ENCODE results near the gene OR4X2. TPM values are rescaled to one million over a fixed set of nuclear protein-coding genes. Genes with fewer than 3 reads are reported as not detected.

OR4X2 gene
- polyA plus RNA-seq, 1 donor (not counting 4 experiments of a cell fraction or from before 2014, with no cell fraction given), result not detected

DNA sequence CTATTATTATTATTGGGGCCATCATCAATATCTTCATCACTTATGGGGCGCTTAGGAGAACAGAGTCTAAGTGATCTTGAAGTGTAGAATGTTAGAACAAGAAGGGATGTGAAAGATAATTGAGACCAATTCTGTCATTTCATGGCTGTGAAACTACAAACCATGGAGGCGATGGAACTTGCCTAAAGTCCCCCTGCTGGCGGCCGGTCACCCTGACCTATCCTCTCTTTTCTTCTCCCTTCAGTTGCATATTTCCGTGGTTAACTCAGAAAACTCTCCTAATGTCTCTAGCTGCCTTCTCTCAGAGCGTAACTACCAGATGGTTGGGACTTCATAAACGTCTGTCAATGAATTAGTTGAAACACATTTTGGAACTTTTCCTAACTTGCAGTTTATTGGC lies 34.9 kb upstream of the OR4X2 start:
- H3K27ac ChIP-seq (ENCODE audit: control insufficient read depth, insufficient read depth, low read length), result no peak overlapping the region

GRCh38 chr11:48216510-48216909 lies 28.4 kb upstream of the OR4X2 start, which contains the start of gene OR4B1:
OR4B1 (plus strand) TSS chr11:48216810; CDS start chr11:48216810, 0 bp downstream.
- dilution Hi-C loops (cut with MboI; ENCODE audit: extremely low pct_ligation_motif_present, low sequenced_read_pairs), result no loop called here
- Histone ChIP-seq H3K9me1 (ENCODE audit: control insufficient read depth, extremely low read depth, insufficient read depth, low read length) (no peaks in the 10 kb centered on the region), H3K27me3 (ENCODE audit: control insufficient read depth, extremely low read depth, insufficient read depth, low read length) (no peaks in the 10 kb centered on the region), H3K4me2 (ENCODE audit: control insufficient read depth, extremely low read depth, insufficient read depth, low read depth, low read length) (no peak within 1 kb of the TSS), H3K4me3 (ENCODE audit: control insufficient read depth in 2 of 3, extremely low read depth in 1 of 3, insufficient read depth in 2 of 3, low read depth in 1 of 3, low read length in 3 of 3) (no peak within 1 kb of the TSS), H4K20me1 (ENCODE audit: control insufficient read depth, extremely low read depth, insufficient read depth, low read length) (no peaks in the 10 kb centered on the region), H3K79me2 (ENCODE audit: control insufficient read depth, insufficient read depth, low read length) (no peaks in the 10 kb centered on the region), H3K36me3 (ENCODE audit: control insufficient read depth in 2 of 2, extremely low read depth in 1 of 2, insufficient read depth in 2 of 2, low read length in 2 of 2) (no peaks in the 10 kb centered on the region), H3K9me3 (ENCODE audit: control insufficient read depth, low read depth, low read length) (no peaks in the 10 kb centered on the region), H3K4me1 (ENCODE audit: control insufficient read depth, extremely low read depth, insufficient read depth, low read length) (no peaks in the 10 kb centered on the region), H3K27ac (ENCODE audit: control insufficient read depth, insufficient read depth, low read length) (no peak within 1 kb of the TSS), H3K9ac (ENCODE audit: control insufficient read depth, extremely low read depth, insufficient read depth, low read length) (no peak within 1 kb of the TSS), H2AFZ (ENCODE audit: control insufficient read depth, low read length) (no peak within 1 kb of the TSS)
- FAIRE-seq (no peak), DNase-seq (ENCODE audit: low read depth, low spot score) (no peak)
- TF ChIP-seq EZH2 (IDR thresholded peaks at IDR 0.05; ENCODE audit: low read length), result no peak
- TF ChIP-seq, protein P1, sequence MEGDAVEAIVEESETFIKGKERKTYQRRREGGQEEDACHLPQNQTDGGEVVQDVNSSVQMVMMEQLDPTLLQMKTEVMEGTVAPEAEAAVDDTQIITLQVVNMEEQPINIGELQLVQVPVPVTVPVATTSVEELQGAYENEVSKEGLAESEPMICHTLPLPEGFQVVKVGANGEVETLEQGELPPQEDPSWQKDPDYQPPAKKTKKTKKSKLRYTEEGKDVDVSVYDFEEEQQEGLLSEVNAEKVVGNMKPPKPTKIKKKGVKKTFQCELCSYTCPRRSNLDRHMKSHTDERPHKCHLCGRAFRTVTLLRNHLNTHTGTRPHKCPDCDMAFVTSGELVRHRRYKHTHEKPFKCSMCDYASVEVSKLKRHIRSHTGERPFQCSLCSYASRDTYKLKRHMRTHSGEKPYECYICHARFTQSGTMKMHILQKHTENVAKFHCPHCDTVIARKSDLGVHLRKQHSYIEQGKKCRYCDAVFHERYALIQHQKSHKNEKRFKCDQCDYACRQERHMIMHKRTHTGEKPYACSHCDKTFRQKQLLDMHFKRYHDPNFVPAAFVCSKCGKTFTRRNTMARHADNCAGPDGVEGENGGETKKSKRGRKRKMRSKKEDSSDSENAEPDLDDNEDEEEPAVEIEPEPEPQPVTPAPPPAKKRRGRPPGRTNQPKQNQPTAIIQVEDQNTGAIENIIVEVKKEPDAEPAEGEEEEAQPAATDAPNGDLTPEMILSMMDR (optimal IDR thresholded peaks at IDR 0.05 in 1 of 3, IDR thresholded peaks at IDR 0.05 in 1 of 3, conservative IDR thresholded peaks at IDR 0.05 in 1 of 3; ENCODE audit: extremely low read depth in 1 of 3, insufficient read depth in 2 of 3, low read length in 3 of 3), result no peak

More for the DNA sequence above, 34.9 kb upstream of the OR4X2 start:
- H3K79me2 ChIP-seq (ENCODE audit: control insufficient read depth, insufficient read depth, low read length), result no peaks in the 10 kb centered on the region
- H4K20me1 ChIP-seq (ENCODE audit: control insufficient read depth, extremely low read depth, insufficient read depth, low read length), result no peaks in the 10 kb centered on the region
- H3K9ac ChIP-seq (ENCODE audit: control insufficient read depth, extremely low read depth, insufficient read depth, low read length), result no peak overlapping the region
- no peaks in the 10 kb centered on the region for H3K9me1 ChIP-seq (ENCODE audit: control insufficient read depth, extremely low read depth, insufficient read depth, low read length)
- no peak overlapping the region for H3K4me3 ChIP-seq (ENCODE audit: control insufficient read depth in 2 of 3, extremely low read depth in 1 of 3, insufficient read depth in 2 of 3, low read depth in 1 of 3, low read length in 3 of 3)
- no peak for DNase-seq (ENCODE audit: low read depth, low spot score)
- FAIRE-seq, result no peak
- no peaks in the 10 kb centered on the region for H3K36me3 ChIP-seq (ENCODE audit: control insufficient read depth in 2 of 2, extremely low read depth in 1 of 2, insufficient read depth in 2 of 2, low read length in 2 of 2)
- dilution Hi-C loops (cut with MboI; ENCODE audit: extremely low pct_ligation_motif_present, low sequenced_read_pairs), result no loop called here
- H3K4me1 ChIP-seq (ENCODE audit: control insufficient read depth, extremely low read depth, insufficient read depth, low read length), result no peaks in the 10 kb centered on the region
- TF ChIP-seq, protein P1 (optimal IDR thresholded peaks at IDR 0.05 in 1 of 3, IDR thresholded peaks at IDR 0.05 in 1 of 3, conservative IDR thresholded peaks at IDR 0.05 in 1 of 3; ENCODE audit: extremely low read depth in 1 of 3, insufficient read depth in 2 of 3, low read length in 3 of 3), result no peak
- no peak for TF ChIP-seq EZH2 (IDR thresholded peaks at IDR 0.05; ENCODE audit: low read length)
- no peaks in the 10 kb centered on the region for H3K27me3 ChIP-seq (ENCODE audit: control insufficient read depth, extremely low read depth, insufficient read depth, low read length)
- H3K9me3 ChIP-seq (ENCODE audit: control insufficient read depth, low read depth, low read length), result no peaks in the 10 kb centered on the region
- H3K4me2 ChIP-seq (ENCODE audit: control insufficient read depth, extremely low read depth, insufficient read depth, low read depth, low read length), result no peak overlapping the region
- no peak overlapping the region for H2AFZ ChIP-seq (ENCODE audit: control insufficient read depth, low read length)
